Activated B cell treated with CpG ODN at 0.5 μM for 24 hours (primary cell): ENCODE data around the gene RYR1. TPM values are rescaled to one million over a fixed set of nuclear protein-coding genes. Genes with fewer than 3 reads are reported as not detected.
"Not testable (repeated sequence)": the region's sequence is repeated elsewhere in the genome, so short reads cannot be mapped to it uniquely, and the experiment has no call there.

Experiments
- ATAC-seq: fragments of 200-7000 bp; cut with Tn5 transposase; one replicate; pipeline ENCODE4 v1.10.0; 2021; ENCODE audit warnings: low read depth, mild to moderate bottlenecking, moderate library complexity
- CTCF ChIA-PET: fragments of 350-600 bp; sonication (Branson Sonifier 250); formaldehyde crosslinking; loops from one replicate; lab custom pipeline; 2021; ENCODE audit warnings: antibody characterized with exemption; lab: Charles Lee
- POLR2A ChIA-PET: fragments of 350-600 bp; sonication (Branson Sonifier 250); formaldehyde crosslinking; loops from one replicate; lab custom pipeline; 2021; ENCODE audit warnings: antibody characterized with exemption; lab: Charles Lee
- DNase-seq: peaks from one replicate; pipeline ENCODE4 v3.0.0; 2022
- H3K27ac Mint-ChIP-seq: one replicate; pipeline ENCODE4 v1.8.0; 2020; ENCODE audit warnings: mixed read lengths
- H3K27me3 Mint-ChIP-seq: one replicate; pipeline ENCODE4 v1.8.0; 2021; ENCODE audit warnings: mixed read lengths
- H3K36me3 Mint-ChIP-seq: one replicate; pipeline ENCODE4 v1.8.0; 2021; ENCODE audit warnings: low read depth, mixed read lengths
- H3K4me1 Mint-ChIP-seq: one replicate; pipeline ENCODE4 v1.8.0; 2021; ENCODE audit warnings: mixed read lengths
- H3K4me3 Mint-ChIP-seq: one replicate; pipeline ENCODE4 v1.8.0; 2020; ENCODE audit warnings: mild to moderate bottlenecking, mixed read lengths
- H3K9me3 Mint-ChIP-seq: one replicate; pipeline ENCODE4 v1.8.0; 2020; ENCODE audit warnings: mixed read lengths
- CTCF ChIP-seq: fragments of 200-600 bp; IDR thresholded peaks from one replicate; pipeline ENCODE4 v1.8.0; 2022; ENCODE audit warnings: antibody characterized with exemption, mild to moderate bottlenecking
- intact Hi-C: fragments of 100-400 bp; cut with micrococcal nuclease; formaldehyde crosslinking; loops from one replicate; pipeline ENCODE4 v1.15.1; 2024
- total RNA-seq: library from RNA; stranded (reverse); gene quantifications from 2 replicates; pipeline ENCODE4 v1.2.3, GENCODE V29; 2022

RYR1 gene
- total RNA-seq, 1 donor from 2014 or later, result 4.1 TPM

DNA sequence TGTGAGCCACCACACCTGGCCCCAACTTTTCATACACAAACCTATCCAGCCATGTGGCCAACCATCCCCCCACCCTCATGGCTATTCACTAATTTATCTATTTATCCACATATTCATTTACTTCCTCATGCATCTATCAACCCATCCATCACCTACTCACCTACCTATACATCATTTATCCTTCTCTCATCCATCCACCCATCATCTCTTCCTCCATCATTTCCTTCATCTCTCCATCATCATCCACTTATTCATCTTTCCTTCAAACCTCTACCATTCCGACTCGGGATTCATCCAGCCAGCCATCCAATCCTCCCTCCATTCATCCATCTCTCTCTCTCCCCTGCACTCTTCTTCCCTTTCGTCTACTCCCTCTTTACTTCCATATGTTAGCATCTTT lies 54.6 kb downstream of the RYR1 start:
- ChIA-PET CTCF (no interaction called here), POLR2A (no interaction called here)
- peaks cover 16% of the 10 kb centered on the region for H3K4me1 Mint-ChIP-seq
- H3K9me3 Mint-ChIP-seq, result peaks cover 5% of the 10 kb centered on the region
- H3K27me3 Mint-ChIP-seq, result peaks cover 18% of the 10 kb centered on the region
- no peaks in the 10 kb centered on the region for H3K36me3 Mint-ChIP-seq
- ATAC-seq (no peak), DNase-seq (no peak)
- no peak overlapping the region for H3K4me3 Mint-ChIP-seq
- intact Hi-C loops, result no loop called here
- H3K27ac Mint-ChIP-seq, result no peak overlapping the region
- no peak for TF ChIP-seq CTCF

- peaks cover 18% of the 10 kb centered on the region for H3K27me3 Mint-ChIP-seq
- no peaks in the 10 kb centered on the region for H3K36me3 Mint-ChIP-seq
- peaks cover 16% of the 10 kb centered on the region for H3K4me1 Mint-ChIP-seq
- H3K9me3 Mint-ChIP-seq, result peaks cover 5% of the 10 kb centered on the region
- H3K27ac Mint-ChIP-seq, result no peak overlapping the region
- no peak for ATAC-seq
- CTCF ChIA-PET, result no interaction called here
- intact Hi-C loops, result no loop called here
- no peak for TF ChIP-seq CTCF
- no peak overlapping the region for H3K4me3 Mint-ChIP-seq
- DNase-seq, result no peak
- POLR2A ChIA-PET, result no interaction called here
Measured at GRCh38 chr19:38488776-38489481, 55.4 kb downstream of the RYR1 start.

DNA sequence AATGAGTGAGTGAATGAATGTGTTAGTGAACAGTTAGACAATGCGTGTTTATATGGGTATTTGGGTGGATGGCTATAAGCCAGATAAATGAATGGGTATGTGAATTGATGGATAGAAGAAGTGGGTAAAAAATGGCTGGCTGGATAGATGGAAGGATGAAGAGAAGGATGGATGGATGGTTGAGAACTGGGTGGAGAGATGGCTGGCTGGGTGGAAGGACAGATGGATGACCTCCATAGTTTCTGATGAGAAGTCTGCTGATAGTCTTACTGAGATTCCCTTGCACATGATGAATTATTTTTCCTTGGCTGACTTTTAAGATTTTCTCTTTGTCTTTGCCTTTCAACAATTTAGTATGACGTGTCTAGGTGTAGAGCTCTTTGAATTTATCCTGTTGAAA lies 57.4 kb downstream of the RYR1 start:
- ATAC-seq, result no peak
- Mint-ChIP-seq H3K27ac (no peak overlapping the region), H3K4me3 (no peak overlapping the region), H3K36me3 (no peaks in the 10 kb centered on the region), H3K9me3 (peaks cover 5% of the 10 kb centered on the region), H3K27me3 (peaks cover 18% of the 10 kb centered on the region), H3K4me1 (peaks cover 16% of the 10 kb centered on the region)
- TF ChIP-seq CTCF, result no peak
- DNase-seq, result no peak
- CTCF ChIA-PET, result no interaction called here
- intact Hi-C loops, result loop anchor here (5.0 kb wide), 1 partner anchor 64 kb away; the partner anchor contains the start of gene RASGRP4
- POLR2A ChIA-PET, result no interaction called here

GRCh38 chr19:38492181-38492813 lies 58.8 kb downstream of the RYR1 start:
- Mint-ChIP-seq H3K36me3 (no peaks in the 10 kb centered on the region), H3K27ac (no peak overlapping the region), H3K27me3 (peaks cover 18% of the 10 kb centered on the region), H3K4me3 (no peak overlapping the region), H3K4me1 (peaks cover 16% of the 10 kb centered on the region), H3K9me3 (peaks cover 5% of the 10 kb centered on the region)
- TF ChIP-seq CTCF, result no peak
- ATAC-seq (peak; percentile 50), DNase-seq (no peak)
- POLR2A ChIA-PET, result interaction anchor here (0.6 to 0.7 kb wide), 2 partner anchors 52 to 841 kb away, joined by 3 to 10 read pairs; no protein-coding TSS in a partner anchor
- CTCF ChIA-PET, result interaction anchor here (1.7 kb wide), 1 partner anchor 89 kb away, joined by 4 read pairs; the partner anchor contains the start of gene FAM98C
- intact Hi-C loops, result loop anchor here (5.0 kb wide), 1 partner anchor 65 kb away; the partner anchor contains the start of gene RASGRP4

GRCh38 chr19:38494379-38494778 lies 60.9 kb downstream of the RYR1 start:
- intact Hi-C loops, result loop anchor here (5.0 kb wide), 1 partner anchor 67 kb away; the partner anchor contains the start of gene RASGRP4
- ChIA-PET POLR2A (interaction anchor here (0.7 kb wide), 1 partner anchor 10 kb away, joined by 4 read pairs; no protein-coding TSS in a partner anchor), CTCF (interaction anchor here (1.4 to 1.7 kb wide), 2 partner anchors 21 to 91 kb away, joined by 4 read pairs; partner anchors contain the start of gene FAM98C)
- Mint-ChIP-seq H3K27me3 (peaks cover 10% of the 10 kb centered on the region), H3K4me1 (peaks cover 16% of the 10 kb centered on the region), H3K4me3 (no peak overlapping the region), H3K36me3 (no peaks in the 10 kb centered on the region), H3K27ac (no peak overlapping the region), H3K9me3 (peaks cover 5% of the 10 kb centered on the region)
- DNase-seq (no peak), ATAC-seq (no peak)
- TF ChIP-seq CTCF, result no peak

GRCh38 chr19:38495375-38495774 lies 61.9 kb downstream of the RYR1 start:
- DNase-seq, H3K27ac Mint-ChIP-seq, intact Hi-C loops, H3K36me3 Mint-ChIP-seq, POLR2A ChIA-PET, ATAC-seq, H3K27me3 Mint-ChIP-seq, H3K4me3 Mint-ChIP-seq, H3K9me3 Mint-ChIP-seq: not testable (repeated sequence)
- H3K4me1 Mint-ChIP-seq, result peaks cover 16% of the 10 kb centered on the region
- CTCF ChIA-PET, result interaction anchor here (1.4 kb wide), 1 partner anchor 20 kb away, joined by 4 read pairs; no protein-coding TSS in a partner anchor
